HFF-Myc (cell line): Measurements from ENCODE around the gene CCDC68.

Experiments
- DNase-seq: peaks from one replicate; pipeline ENCODE4 v3.0.0-alpha.2; 2011; ENCODE audit warnings: low read depth; ENCODE audit errors: extremely low read depth
- H3K4me3 ChIP-seq: replicated peaks from 2 replicates; pipeline ENCODE4 v1.5.1; 2011; ENCODE audit warnings: low read depth, mild to moderate bottlenecking, control low read depth, low read length
- TF ChIP-seq, protein P1 (sequence below): IDR thresholded peaks from 2 replicates; pipeline ENCODE4 v1.5.1; 2012; ENCODE audit warnings: mild to moderate bottlenecking, low read depth, low read length, control low read depth; ENCODE audit errors: missing control alignments

Gene CCDC68

DNA sequence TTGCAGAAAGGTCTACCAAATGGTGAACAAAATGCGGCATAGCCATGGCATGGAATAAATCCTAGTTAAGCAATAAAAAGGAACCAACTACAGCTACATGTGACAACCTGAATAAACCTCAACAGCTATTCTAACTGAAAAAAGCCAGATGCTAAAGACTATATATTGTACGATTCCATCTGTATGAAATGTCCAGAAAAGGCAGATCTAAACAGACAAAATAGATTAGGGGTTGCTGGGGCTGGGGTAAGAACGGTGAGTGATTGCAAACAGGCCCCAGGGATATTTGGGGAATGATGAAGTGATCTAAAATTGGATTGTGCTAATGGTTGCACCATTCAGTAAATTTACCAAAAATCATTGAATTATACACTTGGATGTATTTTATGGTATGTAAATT lies 2.8 kb downstream of the CCDC68 start:
- H3K4me3 ChIP-seq, result no peak overlapping the region
- DNase-seq, result no peak
- TF ChIP-seq, protein P1, sequence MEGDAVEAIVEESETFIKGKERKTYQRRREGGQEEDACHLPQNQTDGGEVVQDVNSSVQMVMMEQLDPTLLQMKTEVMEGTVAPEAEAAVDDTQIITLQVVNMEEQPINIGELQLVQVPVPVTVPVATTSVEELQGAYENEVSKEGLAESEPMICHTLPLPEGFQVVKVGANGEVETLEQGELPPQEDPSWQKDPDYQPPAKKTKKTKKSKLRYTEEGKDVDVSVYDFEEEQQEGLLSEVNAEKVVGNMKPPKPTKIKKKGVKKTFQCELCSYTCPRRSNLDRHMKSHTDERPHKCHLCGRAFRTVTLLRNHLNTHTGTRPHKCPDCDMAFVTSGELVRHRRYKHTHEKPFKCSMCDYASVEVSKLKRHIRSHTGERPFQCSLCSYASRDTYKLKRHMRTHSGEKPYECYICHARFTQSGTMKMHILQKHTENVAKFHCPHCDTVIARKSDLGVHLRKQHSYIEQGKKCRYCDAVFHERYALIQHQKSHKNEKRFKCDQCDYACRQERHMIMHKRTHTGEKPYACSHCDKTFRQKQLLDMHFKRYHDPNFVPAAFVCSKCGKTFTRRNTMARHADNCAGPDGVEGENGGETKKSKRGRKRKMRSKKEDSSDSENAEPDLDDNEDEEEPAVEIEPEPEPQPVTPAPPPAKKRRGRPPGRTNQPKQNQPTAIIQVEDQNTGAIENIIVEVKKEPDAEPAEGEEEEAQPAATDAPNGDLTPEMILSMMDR, result no peak

DNA sequence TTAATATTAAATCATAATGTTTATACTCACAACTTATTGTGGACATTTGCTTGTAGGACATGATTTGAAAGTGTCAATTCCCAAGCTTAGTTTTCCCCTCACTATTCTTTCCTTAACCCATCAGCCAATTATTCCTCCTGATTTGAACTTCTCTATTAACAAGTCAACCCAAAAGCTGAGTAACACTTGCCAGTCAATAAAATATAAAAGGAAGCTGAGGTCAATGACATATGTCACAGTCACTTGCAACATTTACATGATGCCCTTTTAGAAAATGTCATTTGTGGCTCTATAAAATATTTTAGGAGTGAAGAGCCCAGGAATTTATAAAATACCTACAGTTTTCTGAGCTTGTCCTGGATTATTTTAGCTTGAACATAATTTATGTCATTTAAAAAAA lies 7.2 kb downstream of the CCDC68 start:
- H3K4me3 ChIP-seq, result no peak overlapping the region
- TF ChIP-seq, protein P1, result no peak
- no peak for DNase-seq

DNA sequence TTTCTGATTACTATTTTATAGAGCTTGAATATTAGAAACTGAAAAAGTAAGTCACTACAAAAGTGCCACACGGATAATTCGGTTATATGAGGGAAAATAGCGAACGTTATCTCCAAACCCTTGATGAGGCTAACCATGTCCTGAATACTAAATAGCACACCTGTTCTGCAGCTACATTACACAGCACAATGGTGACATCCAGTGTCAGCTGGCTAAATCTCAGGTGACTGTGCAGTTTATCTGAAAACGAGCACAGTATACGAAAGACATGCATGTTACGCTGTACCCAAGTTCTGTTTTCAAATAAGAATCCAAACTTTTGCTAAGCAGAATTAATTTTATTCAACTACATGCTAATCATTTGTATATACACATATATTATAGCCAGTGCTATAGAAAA lies 9.0 kb downstream of the CCDC68 start:
- TF ChIP-seq, protein P1, result no peak
- DNase-seq, result no peak
- no peak overlapping the region for H3K4me3 ChIP-seq

DNA sequence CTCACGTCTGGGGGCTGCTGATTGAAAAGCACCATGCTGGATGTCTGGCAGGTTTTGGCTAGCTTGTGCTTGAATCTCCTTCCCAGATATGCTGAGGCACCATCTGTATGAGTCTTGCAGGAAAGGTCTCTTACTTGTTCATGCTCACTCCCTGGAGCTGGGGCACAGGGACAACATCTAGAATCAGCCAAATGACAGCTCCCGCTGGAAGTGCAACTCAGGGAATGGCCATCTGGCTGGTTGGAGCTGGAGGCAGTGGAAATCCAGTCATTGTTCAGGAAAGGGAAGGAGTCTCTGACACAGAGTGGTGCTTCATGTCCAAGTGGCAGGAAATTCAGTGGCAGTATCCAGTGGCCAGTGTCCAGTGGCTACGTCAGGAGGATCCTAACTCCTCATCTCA lies 9.7 kb downstream of the CCDC68 start:
- no peak overlapping the region for H3K4me3 ChIP-seq
- no peak for DNase-seq
- TF ChIP-seq, protein P1, result no peak

DNA sequence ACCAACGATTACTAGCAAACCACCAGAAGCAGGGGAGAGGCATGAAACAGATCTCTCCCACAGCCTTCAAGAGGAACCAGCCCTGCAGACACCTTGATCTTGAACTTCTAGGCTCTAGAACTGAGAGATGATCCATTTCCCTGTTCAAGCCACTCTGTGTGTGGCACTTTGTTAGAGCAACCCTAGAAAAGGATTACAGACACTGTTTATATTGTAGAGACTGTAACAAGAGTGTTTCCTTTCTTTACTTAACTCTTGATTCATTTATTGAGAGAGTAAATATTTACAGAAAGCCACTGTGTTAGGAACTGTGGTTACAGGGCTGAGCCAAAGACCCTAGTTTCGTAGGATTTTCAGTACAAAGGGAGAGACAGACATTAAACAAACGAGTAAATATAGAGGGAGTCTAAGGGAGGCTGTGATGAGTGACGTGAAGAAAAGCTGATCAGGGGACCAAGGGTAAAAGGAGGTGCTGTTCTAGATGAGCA lies 10.9 kb downstream of the CCDC68 start:
- TF ChIP-seq, protein P1, result no peak
- H3K4me3 ChIP-seq, result no peak overlapping the region
- DNase-seq, result no peak

DNA sequence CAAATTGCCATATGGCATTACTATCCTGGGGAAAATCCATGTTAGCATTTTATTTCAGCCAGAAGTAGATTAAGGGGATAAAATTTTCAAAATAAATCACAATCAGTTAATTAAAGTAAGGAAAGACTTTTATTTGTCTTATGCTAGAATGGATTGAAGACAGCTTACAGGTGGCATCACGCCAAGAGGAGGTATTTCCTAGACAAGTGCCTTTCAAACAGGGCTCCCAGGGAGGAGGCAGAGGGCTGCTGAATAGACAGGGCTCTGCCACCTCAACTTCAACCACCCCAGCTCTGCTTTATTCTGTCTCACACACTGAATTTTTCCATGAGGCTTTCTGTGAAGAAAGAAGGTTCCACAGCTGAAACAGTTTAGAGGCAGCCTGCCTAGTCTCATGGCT lies 12.2 kb downstream of the CCDC68 start:
- DNase-seq, result no peak
- TF ChIP-seq, protein P1, result no peak
- no peak overlapping the region for H3K4me3 ChIP-seq

DNA sequence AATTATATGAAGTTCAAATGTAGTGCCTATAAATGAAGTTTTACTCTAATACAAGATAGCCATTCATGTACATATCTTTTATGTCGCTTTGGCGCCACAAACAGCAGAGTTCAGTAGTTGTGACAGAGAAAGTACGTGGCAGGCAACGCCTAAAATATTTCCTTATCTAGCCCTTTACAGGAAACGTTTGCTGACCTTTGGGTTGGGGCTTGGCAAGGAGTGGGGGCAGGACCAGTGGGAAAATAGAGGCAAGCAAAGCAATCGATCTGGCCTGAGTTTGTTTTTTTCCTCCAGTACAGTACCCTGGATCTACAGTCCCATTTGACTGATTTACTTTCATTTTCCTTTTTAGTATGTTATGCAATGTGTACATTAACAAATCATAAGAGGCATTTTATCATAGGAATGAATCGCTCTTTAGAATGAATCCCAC lies 13.1 kb downstream of the CCDC68 start:
- DNase-seq, result no peak
- no peak overlapping the region for H3K4me3 ChIP-seq
- TF ChIP-seq, protein P1, result no peak
